Limb (tissue), 2 donors: ENCODE data around the gene RPUSD4.

Experiments used
- DNase-seq, 2 donors: peaks; one replicate each; pipeline ENCODE4 v3.0.0-alpha.2; 2016; ENCODE audit errors: extremely low spot score in 2 of 2

The RPUSD4 gene

GRCh38 chr11:126214441-126214840 lies 3.0 kb upstream of the RPUSD4 start:
- DNase-seq = no peak

GRCh38 chr11:126212089-126212660 lies 725 bp upstream of the RPUSD4 start:
- DNase-seq = no peak

DNA sequence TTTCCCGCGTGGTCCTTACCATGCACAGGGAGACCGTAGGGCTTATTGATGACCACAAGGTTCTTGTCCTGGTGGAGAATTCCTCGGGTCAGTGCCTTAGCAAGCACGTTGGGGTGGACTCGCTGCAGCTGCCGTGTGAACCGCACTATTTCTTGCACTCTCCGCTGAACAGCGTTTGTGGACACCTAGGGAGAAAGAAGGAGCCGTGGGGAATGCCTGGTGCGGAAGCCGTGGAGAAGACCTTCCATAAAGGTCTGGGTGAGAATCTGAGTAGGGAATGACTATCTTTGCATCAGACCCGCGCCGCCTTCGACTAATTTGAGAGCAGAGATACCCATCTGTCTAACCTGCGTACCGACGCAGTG lies 597 bp downstream of the RPUSD4 start:
- no peak for DNase-seq

GRCh38 chr11:126207896-126208295 lies 3.6 kb downstream of the RPUSD4 start:
- DNase-seq = no peak

DNA sequence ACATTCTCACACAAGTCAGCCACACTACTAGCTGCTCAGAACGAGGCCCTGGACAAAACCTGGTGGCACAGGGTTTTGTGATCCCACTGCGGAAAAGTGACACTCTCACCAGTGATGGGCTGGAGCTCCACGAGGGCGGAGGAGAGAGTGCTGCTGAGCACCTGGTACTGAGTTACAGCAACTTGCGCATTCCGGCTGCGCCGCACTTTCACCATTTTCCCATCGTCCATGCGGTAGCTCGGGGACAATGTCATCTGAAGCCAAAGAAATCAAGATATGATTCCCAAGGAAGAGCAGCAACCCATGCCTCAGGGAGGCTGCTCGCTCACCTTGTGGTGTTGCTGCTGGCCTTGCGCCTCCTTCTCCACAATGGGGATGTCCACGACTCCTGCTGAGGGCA lies 6.1 kb downstream of the RPUSD4 start:
- no peak for DNase-seq

DNA sequence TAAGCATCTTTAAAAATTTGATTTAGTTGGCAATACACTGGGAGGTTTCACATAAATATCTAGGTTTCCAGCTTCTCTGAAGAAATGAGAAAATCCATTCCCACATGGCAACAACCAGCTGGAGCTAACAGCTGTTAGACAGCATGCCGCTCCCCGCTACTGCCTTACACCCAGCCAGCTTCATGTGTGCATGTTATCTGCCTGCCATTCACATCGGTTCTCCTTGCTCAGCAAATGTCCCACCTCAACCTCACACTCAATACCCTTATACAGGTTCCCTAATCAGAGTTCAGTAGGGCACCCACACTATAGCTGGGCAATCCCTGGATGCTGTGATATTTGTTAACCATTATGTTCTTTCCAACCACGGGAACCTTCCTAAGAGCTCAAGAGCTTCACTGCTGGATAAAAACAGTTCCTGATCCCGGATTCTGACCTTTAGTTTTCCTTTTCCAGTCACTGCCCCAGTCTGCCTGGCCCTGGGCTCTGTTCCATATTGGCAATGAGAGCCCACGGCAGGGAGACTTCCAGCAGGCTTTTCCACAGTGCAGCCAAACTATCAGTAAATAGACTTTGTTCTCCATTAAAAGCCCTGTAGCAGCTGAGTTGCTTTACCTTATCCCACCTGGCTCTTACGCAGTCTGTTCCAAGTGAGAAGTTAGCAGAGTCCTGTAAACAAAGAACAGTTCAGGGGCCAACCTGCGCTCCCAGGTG lies 8.6 kb downstream of the RPUSD4 start:
- DNase-seq = no peak

DNA sequence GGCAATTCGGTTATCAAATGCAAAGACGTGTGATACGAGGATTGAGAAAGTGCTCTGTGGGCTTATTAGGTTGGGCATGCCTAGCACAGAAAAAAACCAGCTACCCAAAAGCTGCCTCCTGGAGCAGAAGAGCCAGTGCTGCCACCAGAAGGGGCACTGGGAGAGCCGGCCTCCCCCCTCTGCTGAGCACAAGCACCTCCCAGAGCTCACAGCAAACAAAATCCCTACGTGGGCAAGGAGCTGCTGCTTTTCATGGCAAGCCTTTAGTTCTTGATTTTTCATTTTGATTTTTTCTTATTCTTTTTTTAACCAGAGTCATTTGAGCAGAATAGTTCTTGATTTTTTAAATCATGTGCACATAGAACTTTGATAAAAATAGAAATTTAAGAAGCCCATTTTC lies 12.8 kb downstream of the RPUSD4 start:
- no peak for DNase-seq

DNA sequence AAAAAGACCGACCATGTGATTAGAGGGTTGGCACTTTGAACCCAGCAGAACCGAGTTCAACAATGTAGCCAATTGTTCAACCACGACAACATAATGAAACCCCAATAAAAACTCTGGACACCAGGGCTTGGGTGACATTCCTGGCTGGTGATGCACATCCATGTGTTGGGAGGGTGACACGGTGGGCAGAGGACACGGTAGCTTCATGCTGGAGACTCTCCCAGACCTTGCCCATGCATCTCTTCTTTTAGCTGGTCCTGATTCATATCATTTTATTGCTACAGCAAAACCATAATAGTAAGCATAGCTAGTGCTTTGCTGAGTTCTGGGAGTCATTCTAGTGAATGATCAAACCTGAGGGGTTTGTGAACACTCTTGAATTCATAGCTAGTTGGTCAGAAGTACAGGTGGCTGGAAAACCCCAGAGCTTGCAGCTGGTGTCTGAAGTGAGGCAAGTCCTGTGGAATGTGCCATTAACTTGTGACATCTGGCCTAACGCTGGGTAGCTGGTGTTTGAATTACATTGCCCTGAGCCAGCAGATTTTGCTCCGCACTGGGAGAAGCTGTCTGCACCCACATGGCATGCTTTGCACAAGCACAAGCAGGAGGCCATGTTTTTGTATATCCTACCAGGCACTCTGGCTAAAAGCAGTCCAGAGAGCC lies 14.0 kb downstream of the RPUSD4 start:
- no peak for DNase-seq

DNA sequence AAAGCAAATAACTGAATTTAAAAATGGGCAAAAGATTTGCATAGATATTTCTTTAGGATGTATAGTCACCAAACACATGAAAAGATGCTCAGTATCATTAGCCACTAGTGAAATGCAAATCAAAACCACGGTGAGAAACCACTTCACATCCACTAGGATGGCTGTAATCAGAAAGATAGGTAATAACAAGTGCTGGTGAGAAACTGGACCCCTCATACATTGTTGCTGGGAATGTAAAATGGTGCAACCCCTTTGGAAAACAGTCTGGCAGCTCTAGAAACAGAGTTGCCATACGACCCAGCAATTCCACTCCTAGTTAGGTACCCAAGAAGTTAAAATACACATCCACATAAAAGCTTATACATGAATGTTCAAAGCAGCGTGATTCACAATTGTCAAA lies 16.3 kb downstream of the RPUSD4 start:
- DNase-seq = no peak

DNA sequence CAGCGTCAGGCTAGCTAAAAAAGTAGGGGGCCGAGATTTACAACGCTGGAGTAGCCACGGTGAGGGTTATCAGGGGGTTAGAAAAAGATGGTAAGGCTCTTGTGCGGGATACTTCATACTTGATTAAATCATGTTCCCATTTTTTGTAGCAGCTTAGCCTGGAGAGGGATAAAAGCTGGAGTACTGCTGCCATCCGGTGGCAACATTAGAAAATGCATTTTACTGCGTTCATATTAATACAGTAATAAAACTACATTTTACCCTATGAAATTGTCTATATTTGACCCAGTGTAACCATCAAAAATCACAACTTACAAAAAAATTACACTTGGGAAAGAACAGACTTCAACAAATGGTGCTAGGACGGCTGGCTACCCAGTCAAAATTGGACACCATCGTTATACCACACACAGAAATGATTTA lies 17.3 kb downstream of the RPUSD4 start:
- DNase-seq = peak; percentile 77 to 80

DNA sequence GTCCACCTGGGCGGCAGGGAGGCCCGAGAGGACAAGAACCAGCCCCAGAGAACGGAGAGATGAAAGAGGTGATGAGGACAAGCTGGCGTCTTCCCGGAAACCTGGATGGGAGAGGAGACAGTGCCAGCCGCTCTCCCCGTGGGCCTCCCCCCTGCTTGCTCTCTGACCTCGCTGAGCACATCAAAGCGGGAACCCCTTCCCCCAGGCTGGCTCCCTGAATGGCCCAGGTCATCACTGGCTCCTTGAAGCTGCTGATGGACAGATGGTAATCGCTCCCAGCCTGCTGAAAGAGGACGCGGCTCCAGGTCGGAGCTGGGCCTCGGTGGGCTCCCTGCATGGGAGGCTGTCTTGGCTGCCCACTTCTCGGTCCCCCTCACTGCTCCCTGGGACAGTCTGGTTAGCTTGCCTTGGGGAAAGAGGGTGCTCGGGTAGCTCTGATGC lies 18.4 kb downstream of the RPUSD4 start:
- DNase-seq = no peak

GRCh38 chr11:126192361-126192760 lies 19.1 kb downstream of the RPUSD4 start:
- no peak for DNase-seq

- DNase-seq = no peak
Measured at GRCh38 chr11:126191379-126192073, 19.9 kb downstream of the RPUSD4 start.

GRCh38 chr11:126190792-126191191 lies 20.7 kb downstream of the RPUSD4 start:
- no peak for DNase-seq

GRCh38 chr11:126189109-126189929 lies 22.1 kb downstream of the RPUSD4 start:
- peak in 1 of 2 donors; percentile 46 for DNase-seq

DNA sequence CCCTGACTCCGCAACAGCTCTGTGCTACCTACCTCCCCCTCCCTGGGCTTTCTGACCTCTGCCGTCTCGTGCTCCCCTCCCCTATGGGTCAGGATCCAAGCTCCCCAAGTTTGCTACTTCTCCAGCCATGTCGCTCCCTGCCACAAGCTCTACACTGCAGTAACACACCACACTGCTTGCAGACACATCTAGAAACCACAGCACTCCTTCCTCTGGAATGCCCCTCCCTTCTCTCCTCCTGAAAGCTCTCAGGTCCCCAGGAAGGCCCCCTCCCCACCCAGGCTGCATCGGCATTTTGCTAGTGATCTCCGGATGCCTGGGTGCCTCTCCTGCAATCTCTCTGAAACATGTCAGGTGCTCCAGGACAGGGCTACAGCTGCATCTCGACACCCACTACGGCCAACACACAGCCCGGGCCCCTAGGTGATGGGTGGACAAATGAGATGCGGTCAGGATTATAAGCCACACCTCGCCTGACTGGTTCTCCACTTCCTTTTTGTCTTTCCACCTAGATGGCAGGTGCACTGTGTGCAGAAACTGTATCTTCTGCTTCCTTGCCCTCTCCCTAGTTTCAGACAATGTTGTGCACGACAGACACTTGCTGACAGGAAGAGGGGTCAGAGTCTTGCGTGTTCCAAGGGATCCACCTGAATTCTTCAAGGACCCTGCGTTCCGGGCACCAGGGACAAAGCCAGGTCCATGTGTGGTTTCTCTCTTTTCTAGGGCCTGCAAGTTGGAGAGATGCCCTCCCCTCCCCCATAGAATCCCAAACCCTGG lies 22.9 kb downstream of the RPUSD4 start:
- DNase-seq = no peak

DNA sequence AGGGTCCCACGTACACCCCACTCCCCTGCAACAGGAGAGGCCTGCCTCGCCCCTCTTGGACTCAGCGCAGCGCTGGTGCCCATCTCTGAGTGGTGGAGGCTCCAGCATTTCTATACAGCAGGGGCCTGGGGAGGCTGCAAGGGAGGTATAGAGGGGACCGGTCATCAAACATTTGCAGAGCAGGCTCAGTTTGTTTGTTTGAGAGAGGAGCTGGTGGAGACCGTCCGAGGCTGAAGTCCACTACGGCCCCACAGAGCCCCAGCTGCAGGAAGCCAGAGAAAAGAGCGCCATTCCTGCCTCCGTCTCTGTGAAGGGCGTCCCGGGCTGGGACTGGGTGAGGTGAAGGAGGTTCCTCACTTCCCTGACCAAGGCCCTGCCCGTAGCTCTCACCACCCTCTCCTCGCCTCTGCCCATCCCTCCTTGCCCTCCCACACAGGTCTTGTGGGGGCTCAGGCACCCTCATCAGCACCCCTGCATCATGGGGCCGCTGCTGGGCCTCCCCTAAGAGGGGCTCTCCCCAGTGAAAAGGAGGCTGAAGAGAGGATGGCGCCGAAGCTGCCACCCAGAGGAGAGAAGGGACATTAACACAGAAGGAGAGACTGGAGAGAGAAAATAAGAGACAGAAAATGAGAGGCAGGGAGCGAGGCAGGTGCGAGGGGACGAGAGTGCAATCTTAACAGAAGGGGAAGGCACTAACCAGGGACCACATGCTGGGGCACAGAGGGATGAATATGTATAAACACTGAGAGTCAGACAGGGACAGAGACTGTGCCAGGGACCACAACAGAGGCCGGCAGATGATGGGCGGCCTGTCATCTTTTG lies 24.5 kb downstream of the RPUSD4 start:
- DNase-seq = no peak

DNA sequence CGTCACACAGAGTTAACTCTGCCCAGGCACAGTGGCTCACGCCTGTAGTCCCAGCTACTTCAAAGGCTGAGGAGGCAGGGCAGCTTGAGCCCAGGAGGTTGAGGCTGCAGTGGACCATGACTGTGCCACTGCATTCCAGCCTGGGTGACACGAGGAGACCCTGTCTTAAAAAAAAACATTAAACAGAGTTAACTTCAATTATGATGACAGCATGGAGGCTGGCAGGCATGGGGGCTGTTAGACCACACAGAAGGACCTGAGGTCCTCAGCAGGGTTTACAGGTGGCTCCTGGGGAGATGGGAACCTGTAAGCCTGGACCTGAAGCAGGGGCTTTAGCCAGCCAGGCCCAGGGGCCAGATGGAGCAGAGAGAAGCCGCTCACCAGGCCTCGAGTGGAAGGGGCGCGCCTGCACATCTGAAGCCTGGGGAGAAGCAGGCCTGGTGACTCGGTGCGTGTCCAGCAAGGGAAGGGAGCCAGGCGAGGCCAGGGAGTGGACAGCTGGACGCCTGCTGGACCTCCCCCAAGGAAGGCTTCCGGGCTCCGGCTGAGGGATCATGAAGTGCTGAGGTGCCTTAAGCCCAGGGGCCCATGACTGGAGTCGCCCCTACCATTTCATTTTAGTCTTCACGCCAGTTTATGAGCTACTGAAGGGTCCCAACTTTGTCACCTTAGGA lies 25.3 kb downstream of the RPUSD4 start:
- DNase-seq = no peak
